ENCODE results near the gene MPV17. TPM values are rescaled to one million over a fixed set of nuclear protein-coding genes. Genes with fewer than 3 reads are reported as not detected.
"Not testable (repeated sequence)": the region's sequence is repeated elsewhere in the genome, so short reads cannot be mapped to it uniquely, and the experiment has no call there.

The MPV17 gene
- total RNA-seq, 1 experiment from 2014 or later, result 88.0 TPM

- H3K36me3 ChIP-seq, result no peaks in the 10 kb centered on the region
These were observed 47.4 kb downstream of the MPV17 start, which contains the start of gene DNAJC5G for GRCh38 chr2:27275211-27276150. Gene DNAJC5G (plus strand): TSS chr2:27275433. CDS start chr2:27276729, 1,296 bp downstream.

GRCh38 chr2:27272537-27273522, 50.1 kb downstream of the MPV17 start:
- H3K4me1 ChIP-seq (replicated peaks); H3K36me3 ChIP-seq: not testable (repeated sequence)

More at GRCh38 chr2:27275211-27276150, 47.4 kb downstream of the MPV17 start, which contains the start of gene DNAJC5G:
- Histone ChIP-seq H3K4me3 (no peak within 1 kb of the TSS), H3K27ac (no peak within 1 kb of the TSS), H3K9me3 (replicated peaks) (no peaks in the 10 kb centered on the region), H3K4me1 (replicated peaks) (peaks cover 4% of the 10 kb centered on the region; the same call in 1 of the 2 replicates), H3K27me3 (replicated peaks) (peaks cover 10% of the 10 kb centered on the region; the same call in 1 of the 2 replicates)
- DNase-seq (ENCODE audit: low read depth in 1 of 2, low spot score in 2 of 2), result no peak

DNA sequence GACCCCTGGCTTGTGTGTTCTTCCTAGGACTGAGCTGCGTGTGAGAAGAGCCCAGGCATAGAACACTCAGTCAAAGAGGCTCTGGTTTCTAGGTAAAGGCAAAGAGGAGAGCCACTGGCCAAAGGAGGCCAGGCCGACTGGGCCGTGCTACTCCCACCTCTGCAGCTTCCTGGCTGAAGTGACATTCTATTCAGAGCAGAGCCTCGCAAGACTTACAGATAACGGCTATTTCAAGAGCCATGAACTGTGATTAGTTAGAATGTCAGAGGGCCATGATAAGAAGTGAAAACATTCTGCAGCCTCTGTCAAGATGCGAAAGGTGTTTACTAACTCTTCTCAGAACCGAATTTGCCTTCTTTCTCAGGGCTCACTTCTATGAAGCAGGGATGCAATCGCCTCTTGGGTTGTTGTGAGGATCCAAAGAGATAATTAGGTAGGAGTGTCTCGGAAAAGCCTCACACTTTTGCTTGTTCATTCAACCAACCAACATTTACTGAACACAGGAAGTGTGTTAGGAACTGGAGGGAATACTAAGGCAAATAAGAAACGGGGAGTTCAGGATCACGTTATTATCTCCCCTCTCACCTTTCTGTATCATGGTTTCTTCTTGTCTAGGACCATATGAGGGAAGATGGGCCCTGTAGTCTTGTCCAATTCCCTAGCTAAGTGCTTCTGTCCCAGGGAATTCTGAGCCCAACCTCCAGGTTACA, 51.1 kb downstream of the MPV17 start:
- H3K36me3 ChIP-seq, result no peaks in the 10 kb centered on the region
- H3K4me1 ChIP-seq (replicated peaks), result no peaks in the 10 kb centered on the region
- no peak for DNase-seq (ENCODE audit: low read depth in 1 of 2, low spot score in 2 of 2)
- no peak overlapping the region for H3K4me3 ChIP-seq
- H3K27me3 ChIP-seq (replicated peaks), result peaks cover 17% of the 10 kb centered on the region
- no peak overlapping the region for H3K27ac ChIP-seq
- no peaks in the 10 kb centered on the region for H3K9me3 ChIP-seq (replicated peaks)

More at GRCh38 chr2:27272537-27273522, 50.1 kb downstream of the MPV17 start:
- not testable (repeated sequence) for H3K27ac ChIP-seq; H3K9me3 ChIP-seq (replicated peaks); H3K4me3 ChIP-seq; DNase-seq (ENCODE audit: low read depth in 1 of 2, low spot score in 2 of 2)
- peaks cover 17% of the 10 kb centered on the region for H3K27me3 ChIP-seq (replicated peaks)

DNA sequence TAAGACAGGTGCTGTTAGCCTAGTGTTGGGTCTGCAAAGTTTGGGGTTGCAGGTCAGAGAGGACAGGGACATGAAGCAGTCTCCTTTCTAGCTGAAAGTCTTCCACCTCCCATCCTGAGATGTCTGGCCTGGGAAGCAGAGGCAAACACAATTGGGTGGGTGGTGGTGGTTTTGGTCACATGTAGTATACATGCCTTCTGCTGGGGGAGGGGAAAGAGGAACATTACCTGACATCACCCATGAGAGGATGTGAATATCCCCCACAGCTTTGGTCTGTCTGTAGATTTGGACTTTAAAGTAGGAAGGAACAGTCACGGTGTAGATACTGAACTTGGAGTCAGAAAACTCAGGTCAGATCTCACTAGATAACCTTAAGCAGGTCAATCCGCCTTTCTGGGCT, 52.2 kb downstream of the MPV17 start:
- no peak for DNase-seq (ENCODE audit: low read depth in 1 of 2, low spot score in 2 of 2)
- Histone ChIP-seq H3K4me3 (no peak overlapping the region), H3K27ac (no peak overlapping the region), H3K27me3 (replicated peaks) (peaks cover 22% of the 10 kb centered on the region), H3K9me3 (replicated peaks) (no peaks in the 10 kb centered on the region), H3K36me3 (no peaks in the 10 kb centered on the region), H3K4me1 (replicated peaks) (no peaks in the 10 kb centered on the region)

DNA sequence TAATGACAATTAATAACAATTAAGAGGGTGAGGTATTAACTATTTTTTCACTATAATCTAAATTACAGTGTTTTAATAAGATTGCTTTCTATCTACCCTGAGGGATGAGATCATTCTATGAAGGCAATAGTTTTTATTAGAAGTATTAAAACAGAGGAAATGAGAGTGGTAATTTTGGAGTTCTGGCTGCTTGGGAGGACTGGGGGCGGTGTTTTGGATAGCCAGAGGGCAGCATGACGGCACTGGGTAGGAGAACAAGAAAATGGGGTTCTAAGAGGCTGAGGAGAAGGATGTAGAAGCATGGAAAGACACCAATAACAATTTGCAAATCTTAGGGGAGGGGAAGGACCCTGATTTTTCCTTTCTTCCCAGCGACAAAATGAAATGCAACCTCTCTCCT, 52.8 kb downstream of the MPV17 start:
- H3K27ac ChIP-seq, result no peak overlapping the region
- H3K9me3 ChIP-seq (replicated peaks), result no peaks in the 10 kb centered on the region
- peaks cover under 1% of the 10 kb centered on the region; the same call in 1 of the 2 replicates for H3K4me1 ChIP-seq (replicated peaks)
- no peaks in the 10 kb centered on the region for H3K36me3 ChIP-seq
- DNase-seq (ENCODE audit: low read depth in 1 of 2, low spot score in 2 of 2), result no peak
- no peak overlapping the region for H3K4me3 ChIP-seq
- peaks cover 28% of the 10 kb centered on the region for H3K27me3 ChIP-seq (replicated peaks)

DNA sequence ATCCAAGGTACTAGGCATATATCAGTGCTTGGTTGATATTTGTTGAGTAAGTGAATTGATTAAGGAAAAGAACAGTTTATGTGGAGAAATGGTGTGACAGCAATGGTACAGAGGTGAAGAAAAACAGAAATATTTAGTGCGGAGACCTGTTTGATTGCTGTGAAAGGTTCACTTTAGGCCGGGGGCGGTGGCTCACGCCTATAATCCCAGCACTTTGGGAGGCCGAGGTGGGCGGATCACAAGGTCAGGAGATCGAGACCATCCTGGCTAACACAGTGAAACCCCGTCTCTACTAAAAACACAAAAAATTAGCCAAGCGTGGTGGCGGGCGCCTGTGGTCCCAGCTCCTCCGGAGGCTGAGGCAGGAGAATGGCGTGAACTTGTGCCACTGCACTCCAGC, 54.6 kb downstream of the MPV17 start:
- Histone ChIP-seq H3K27me3 (replicated peaks) (peaks cover 45% of the 10 kb centered on the region), H3K4me1 (replicated peaks) (peaks cover 16% of the 10 kb centered on the region)
- not testable (repeated sequence) for H3K9me3 ChIP-seq (replicated peaks); H3K36me3 ChIP-seq; H3K4me3 ChIP-seq; DNase-seq (ENCODE audit: low read depth in 1 of 2, low spot score in 2 of 2); H3K27ac ChIP-seq

DNA sequence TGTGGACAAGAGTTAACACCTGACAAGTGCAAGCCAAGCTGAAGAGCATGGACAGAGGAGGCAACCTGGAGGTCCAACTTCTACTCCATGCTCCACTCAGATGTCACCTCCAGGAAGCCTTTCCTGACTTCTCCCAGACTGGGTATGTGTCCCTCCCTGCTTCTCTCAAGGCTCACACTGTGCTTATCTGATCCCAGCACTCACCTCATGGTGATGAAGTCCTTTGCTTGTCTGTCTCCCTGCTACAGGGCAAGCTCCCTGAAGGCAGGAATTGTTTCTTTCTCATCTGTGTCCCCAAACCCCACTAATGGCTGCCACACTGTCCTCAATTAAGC, 57.4 kb downstream of the MPV17 start:
- H3K4me3 ChIP-seq, result no peak overlapping the region
- H3K27ac ChIP-seq, result no peak overlapping the region
- no peaks in the 10 kb centered on the region for H3K9me3 ChIP-seq (replicated peaks)
- H3K27me3 ChIP-seq (replicated peaks), result peaks cover 68% of the 10 kb centered on the region
- H3K4me1 ChIP-seq (replicated peaks), result peaks cover 30% of the 10 kb centered on the region
- no peak for DNase-seq (ENCODE audit: low read depth in 1 of 2, low spot score in 2 of 2)
- no peaks in the 10 kb centered on the region for H3K36me3 ChIP-seq

DNA sequence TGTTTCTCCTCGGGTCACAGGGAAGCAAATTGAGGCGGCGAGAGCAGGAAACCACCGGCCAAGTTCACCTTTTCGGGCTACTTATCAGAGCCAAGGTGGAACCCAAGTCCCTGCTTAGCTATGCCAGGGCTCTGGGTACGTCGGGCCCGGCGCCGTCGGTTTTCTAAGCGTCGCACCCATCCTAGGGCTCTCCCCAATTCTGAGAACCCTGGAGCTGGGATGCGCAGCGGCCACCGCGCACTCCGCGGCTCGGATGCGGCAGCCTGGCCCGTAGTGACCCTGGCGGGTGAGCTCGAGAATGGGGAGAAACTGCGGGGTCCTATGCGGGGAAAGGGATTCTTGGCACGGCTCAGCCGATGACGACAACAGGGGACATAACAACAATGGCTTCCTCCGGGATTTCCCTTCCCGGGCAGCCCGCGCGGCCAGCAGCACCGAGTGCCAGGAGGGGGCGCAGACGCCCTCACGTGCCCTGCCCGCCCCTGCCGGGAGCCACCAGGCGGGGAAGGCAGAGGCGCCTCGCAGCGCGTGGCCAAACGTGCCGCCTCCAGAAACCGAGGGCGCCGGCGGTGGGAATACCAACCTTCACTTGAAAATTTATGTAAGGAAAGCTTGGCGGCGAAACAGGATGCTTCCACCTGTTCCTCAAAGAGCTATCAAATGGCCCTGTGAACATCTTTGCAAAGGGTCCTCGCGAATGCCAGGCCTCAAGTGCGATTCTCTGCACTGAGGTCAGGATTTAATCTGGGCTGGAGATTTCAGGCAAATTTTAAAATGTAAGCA, 58.0 kb downstream of the MPV17 start:
- H3K27me3 ChIP-seq (replicated peaks), result peaks cover 70% of the 10 kb centered on the region
- DNase-seq (ENCODE audit: low read depth in 1 of 2, low spot score in 2 of 2), result peak; percentile 75 to 77

GRCh38 chr2:27264253-27264752, 58.6 kb downstream of the MPV17 start:
- H3K4me1 ChIP-seq (replicated peaks), result peaks cover 30% of the 10 kb centered on the region

More for the DNA sequence above, 58.0 kb downstream of the MPV17 start:
- peak overlapping the region; percentile 22 for H3K4me3 ChIP-seq
- H3K27ac ChIP-seq, result no peak overlapping the region
- H3K9me3 ChIP-seq (replicated peaks), result no peaks in the 10 kb centered on the region
- H3K4me1 ChIP-seq (replicated peaks), result peaks cover 30% of the 10 kb centered on the region
- H3K36me3 ChIP-seq, result no peaks in the 10 kb centered on the region

GRCh38 chr2:27263287-27264252, 59.3 kb downstream of the MPV17 start:
- no peak for DNase-seq (ENCODE audit: low read depth in 1 of 2, low spot score in 2 of 2)
- Histone ChIP-seq H3K4me3 (no peak overlapping the region), H3K4me1 (replicated peaks) (peaks cover 30% of the 10 kb centered on the region), H3K27ac (no peak overlapping the region), H3K9me3 (replicated peaks) (no peaks in the 10 kb centered on the region), H3K36me3 (no peaks in the 10 kb centered on the region), H3K27me3 (replicated peaks) (peaks cover 71% of the 10 kb centered on the region)

More at GRCh38 chr2:27264253-27264752, 58.6 kb downstream of the MPV17 start:
- H3K36me3 ChIP-seq, result no peaks in the 10 kb centered on the region
- peak overlapping the region; percentile 22 for H3K4me3 ChIP-seq
- DNase-seq (ENCODE audit: low read depth in 1 of 2, low spot score in 2 of 2), result no peak
- no peaks in the 10 kb centered on the region for H3K9me3 ChIP-seq (replicated peaks)
- no peak overlapping the region for H3K27ac ChIP-seq
- peaks cover 73% of the 10 kb centered on the region for H3K27me3 ChIP-seq (replicated peaks)

DNA sequence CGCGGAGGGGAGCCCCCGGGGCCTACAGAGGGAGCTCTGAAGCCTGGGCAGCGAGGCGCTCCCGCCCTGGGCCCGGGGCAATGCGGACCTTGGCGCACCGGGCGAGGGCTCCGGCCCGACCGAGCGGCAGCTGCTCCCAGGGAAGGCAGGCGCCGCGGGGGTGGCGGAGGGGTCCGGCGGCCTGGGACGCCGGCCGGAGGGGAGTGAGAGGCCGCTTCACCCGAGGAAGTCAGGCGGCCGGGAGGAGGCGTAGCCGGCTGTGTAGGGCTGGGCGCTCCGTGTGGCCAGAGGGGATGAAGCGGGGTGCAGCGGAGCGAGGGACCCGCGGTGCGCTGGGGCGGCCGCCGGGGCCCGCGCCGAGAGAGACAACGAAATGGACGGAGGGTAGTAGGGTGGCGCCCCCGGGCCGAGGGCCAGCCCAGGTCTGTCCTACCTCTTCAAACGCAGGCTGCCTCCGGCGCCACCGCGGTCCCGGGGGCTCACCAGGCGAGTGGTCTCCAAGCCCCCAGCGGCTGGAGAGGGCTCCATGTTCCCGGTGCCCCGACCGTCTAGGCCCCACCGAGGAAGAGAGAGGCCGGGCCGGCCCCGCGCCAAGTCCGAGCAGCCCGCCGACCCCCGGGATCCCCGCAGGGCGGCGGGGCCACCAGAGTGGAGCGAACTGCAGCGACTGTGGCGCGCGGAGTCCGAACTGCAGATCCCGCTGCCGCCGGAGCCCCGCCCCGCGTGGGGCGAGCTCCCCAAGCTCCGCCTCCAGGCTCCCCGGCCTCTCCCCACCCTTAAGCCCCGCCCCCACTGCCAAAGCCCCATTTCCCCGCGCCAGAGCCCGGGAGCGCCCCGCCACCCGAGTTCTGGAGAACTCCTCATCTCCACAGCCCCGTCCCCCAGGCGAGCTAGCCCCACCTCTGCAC, 60.3 kb downstream of the MPV17 start, which contains the start of gene SLC30A3:
Gene SLC30A3, minus strand, starts transcription at position 669 of the 908 bp plus-strand sequence. Its CDS starts 141 bp downstream, at position 528.
- H3K27me3 ChIP-seq (replicated peaks), result peaks cover 72% of the 10 kb centered on the region
- peak in 1 of 2 experiments; percentile 36 for DNase-seq (ENCODE audit: low read depth in 1 of 2, low spot score in 2 of 2)
- H3K4me3 ChIP-seq, result peak within 1 kb of the TSS; percentile 29
- H3K9me3 ChIP-seq (replicated peaks), result no peaks in the 10 kb centered on the region
- H3K27ac ChIP-seq, result no peak within 1 kb of the TSS
- H3K36me3 ChIP-seq, result no peaks in the 10 kb centered on the region
- H3K4me1 ChIP-seq (replicated peaks), result peaks cover 30% of the 10 kb centered on the region

Data from SJSA1 (cell line).